GM21529 (cell line): ENCODE data around the gene MIS18A.

Experiments
- ATAC-seq: cut with Tn5 transposase; IDR thresholded peaks from one replicate; pipeline ENCODE4 v1.9.1; 2021; ENCODE audit not compliant: unreplicated experiment

MIS18A gene

GRCh38 chr21:32256873-32257620, 21.8 kb downstream of the MIS18A start:
- no peak for ATAC-seq

- ATAC-seq: no peak
Measured at GRCh38 chr21:32256251-32256650, 22.6 kb downstream of the MIS18A start.

GRCh38 chr21:32253215-32253641, 25.6 kb downstream of the MIS18A start:
- ATAC-seq: no peak

- ATAC-seq: no peak
Measured at GRCh38 chr21:32252136-32252535, 26.7 kb downstream of the MIS18A start.

- no peak for ATAC-seq
Measured at GRCh38 chr21:32249511-32250280, 29.2 kb downstream of the MIS18A start.

GRCh38 chr21:32248571-32249461, 30.0 kb downstream of the MIS18A start:
- no peak for ATAC-seq

- no peak for ATAC-seq
Measured at GRCh38 chr21:32246571-32247140, 32.2 kb downstream of the MIS18A start.

- ATAC-seq: no peak
Measured at GRCh38 chr21:32245971-32246370, 32.9 kb downstream of the MIS18A start.

GRCh38 chr21:32240851-32241687, 37.8 kb downstream of the MIS18A start:
- ATAC-seq: peak; percentile 79

- ATAC-seq: no peak
Measured at GRCh38 chr21:32239551-32239950, 39.3 kb downstream of the MIS18A start.

- no peak for ATAC-seq
Measured at GRCh38 chr21:32238063-32238462, 40.8 kb downstream of the MIS18A start.

GRCh38 chr21:32237021-32237420, 41.8 kb downstream of the MIS18A start:
- ATAC-seq: no peak

- no peak for ATAC-seq
Measured at GRCh38 chr21:32233722-32234301, 45.0 kb downstream of the MIS18A start.

GRCh38 chr21:32233055-32233546, 45.7 kb downstream of the MIS18A start:
- no peak for ATAC-seq

- no peak for ATAC-seq
Measured at GRCh38 chr21:32226444-32226843, 52.4 kb downstream of the MIS18A start.
